GM12891 (cell line): ENCODE data around the gene MYH16.

Experiments used
- POLR2A ChIP-seq: IDR thresholded peaks from 2 replicates; pipeline ENCODE4 v1.6.1; 2011; ENCODE audit warnings: low read depth, low read length, control low read depth
- TAF1 ChIP-seq: IDR thresholded peaks from 2 replicates; pipeline ENCODE4 v1.6.1; 2011; ENCODE audit warnings: low read depth, low read length, control low read depth

- no peak for TF ChIP-seq POLR2A
- no peak for TF ChIP-seq TAF1
Measured at GRCh38 chr7:99324559-99324958, 51.9 kb downstream of the MYH16 start.
